ENCODE results near the gene WDR45B.
"Not testable (repeated sequence)": the region's sequence is repeated elsewhere in the genome, so short reads cannot be mapped to it uniquely, and the experiment has no call there.

Gene WDR45B

GRCh38 chr17:82598256-82599119 lies 49.8 kb downstream of the WDR45B start:
- DNase-seq, result no peak

- no peak for DNase-seq
These were observed 51.2 kb downstream of the WDR45B start for GRCh38 chr17:82596837-82597672.

DNA sequence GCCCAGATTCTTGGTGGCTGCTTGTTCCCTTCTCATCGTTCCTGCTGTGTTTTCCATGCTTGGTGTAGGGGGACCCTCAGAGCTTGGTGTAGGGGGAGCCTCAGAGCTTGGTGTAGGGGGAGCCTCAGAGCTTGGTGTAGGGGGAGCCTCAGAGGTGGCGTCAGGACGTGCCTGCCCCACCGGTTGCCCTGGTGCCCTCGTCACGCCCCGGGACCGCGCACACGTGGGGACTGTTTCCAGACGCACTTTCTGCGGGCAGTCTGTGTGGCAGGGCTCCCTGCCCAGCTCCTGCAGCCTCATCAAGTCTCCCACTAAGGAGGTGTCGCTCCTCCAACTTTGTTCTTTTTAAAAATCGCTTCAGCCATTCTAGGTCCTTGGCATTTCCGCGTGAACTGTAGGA lies 51.9 kb downstream of the WDR45B start:
- DNase-seq, result no peak

GRCh38 chr17:82595893-82596292 lies 52.4 kb downstream of the WDR45B start:
- no peak for DNase-seq

DNA sequence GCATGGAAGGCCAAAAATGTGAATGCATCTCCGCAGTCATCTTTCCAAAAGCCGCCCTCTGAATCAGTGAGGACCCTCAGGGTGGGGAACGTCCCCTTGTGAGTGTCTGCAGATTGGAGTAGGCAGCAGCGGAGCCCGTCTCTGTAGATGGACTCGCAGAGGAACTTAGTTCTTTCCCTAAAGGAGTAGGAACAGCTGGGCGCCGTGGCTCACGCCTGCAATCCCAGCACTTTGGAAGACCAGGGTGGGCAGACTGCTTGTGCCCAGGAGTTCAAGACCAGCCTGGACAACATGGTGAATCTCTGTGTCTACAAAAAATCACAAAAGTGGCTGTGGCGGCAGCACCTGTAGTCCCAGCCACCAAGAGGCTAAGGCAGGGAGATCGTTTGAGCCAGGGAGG lies 53.7 kb downstream of the WDR45B start:
- DNase-seq, result no peak

- no peak for DNase-seq
These were observed 54.6 kb downstream of the WDR45B start for GRCh38 chr17:82593590-82594087.

- DNase-seq, result peak in 1 of 2 experiments; percentile 45
These were observed 55.3 kb downstream of the WDR45B start for GRCh38 chr17:82592767-82593589.

DNA sequence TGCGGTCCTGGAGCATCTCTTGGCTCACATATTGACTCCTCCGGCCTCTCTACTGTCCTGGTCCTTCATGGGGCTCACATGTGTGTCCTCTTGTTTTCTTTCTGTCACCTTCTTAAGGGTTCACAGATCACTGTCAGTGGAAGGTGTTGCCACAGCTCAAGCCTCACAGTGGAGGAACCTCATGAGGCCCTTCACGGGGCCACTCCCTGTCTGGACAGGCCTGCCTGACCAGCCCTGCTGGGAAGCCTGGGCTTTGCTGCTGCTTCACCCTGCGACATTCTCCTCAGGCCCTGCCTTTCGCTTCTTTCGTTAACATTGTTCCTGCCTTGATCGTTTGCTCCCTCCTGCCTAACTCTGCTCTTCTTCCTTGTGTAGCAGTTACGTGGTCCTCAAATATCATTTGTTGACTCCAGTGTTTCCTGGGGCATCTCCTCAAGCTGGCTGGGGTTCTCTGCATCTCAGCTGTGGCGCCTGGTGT lies 55.9 kb downstream of the WDR45B start:
- no peak for DNase-seq

GRCh38 chr17:82590881-82591539 lies 57.2 kb downstream of the WDR45B start:
- DNase-seq, result no peak

GRCh38 chr17:82590216-82590615 lies 58.0 kb downstream of the WDR45B start:
- DNase-seq, result no peak

DNA sequence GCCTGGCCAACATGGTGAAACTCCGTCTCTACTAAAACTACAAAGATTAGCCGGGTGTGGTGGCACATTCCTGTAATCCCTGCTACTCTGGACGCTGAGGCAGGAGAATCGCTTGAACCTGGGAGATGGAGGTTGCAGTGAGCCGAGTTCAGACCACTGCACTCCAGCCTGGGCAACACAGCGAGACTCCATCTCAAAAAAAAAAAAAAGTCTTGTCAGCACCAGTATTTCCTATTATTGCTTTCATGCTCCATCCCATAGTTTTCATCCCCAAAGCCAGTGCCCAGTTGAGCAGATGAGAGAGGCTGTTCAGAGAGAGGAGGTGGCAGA lies 58.4 kb downstream of the WDR45B start:
- no peak for DNase-seq

DNA sequence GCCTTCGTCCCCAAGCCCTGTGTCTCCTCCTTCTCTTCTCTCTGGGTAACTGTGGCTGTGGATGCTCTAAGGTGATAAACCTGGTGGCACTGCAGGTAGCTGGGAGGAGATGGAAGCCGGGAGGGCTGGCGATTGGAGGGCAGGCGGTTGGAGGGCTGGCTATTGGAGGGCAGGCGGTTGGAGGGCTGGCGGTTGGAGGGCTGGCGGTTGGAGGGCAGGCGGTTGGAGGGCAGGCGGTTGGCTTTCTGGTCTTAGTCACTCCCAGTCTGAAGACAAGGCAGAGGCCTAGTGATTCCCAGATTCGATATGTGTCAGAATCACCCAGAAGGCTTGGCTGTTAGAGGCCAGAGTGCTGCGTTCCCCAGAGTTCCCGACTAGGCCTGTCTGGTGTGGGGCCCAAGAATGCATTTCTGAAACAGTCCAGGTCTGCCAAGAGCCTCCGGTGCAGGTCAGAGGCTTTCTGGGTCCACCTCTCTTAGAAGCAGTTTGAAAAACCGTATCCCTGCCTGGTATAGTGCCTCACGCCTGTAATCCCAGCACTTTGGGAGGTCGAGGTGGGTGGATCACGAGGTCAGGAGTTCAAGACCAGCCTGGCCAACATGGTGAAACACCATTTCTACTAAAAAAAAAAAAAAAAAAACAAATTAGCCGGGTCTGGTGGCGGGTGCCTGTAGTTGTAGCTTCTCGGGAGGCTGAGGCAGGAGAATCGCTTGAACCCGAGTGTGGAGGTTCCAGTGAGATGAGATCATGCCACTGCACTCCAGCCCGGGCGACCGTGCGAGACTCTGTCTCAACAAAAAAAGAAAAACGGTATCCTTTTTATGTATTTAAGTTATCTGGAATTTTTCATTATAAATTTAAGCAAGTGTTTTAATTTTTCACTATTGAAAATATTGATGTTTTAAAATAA lies 59.7 kb downstream of the WDR45B start:
- DNase-seq, result no peak

DNA sequence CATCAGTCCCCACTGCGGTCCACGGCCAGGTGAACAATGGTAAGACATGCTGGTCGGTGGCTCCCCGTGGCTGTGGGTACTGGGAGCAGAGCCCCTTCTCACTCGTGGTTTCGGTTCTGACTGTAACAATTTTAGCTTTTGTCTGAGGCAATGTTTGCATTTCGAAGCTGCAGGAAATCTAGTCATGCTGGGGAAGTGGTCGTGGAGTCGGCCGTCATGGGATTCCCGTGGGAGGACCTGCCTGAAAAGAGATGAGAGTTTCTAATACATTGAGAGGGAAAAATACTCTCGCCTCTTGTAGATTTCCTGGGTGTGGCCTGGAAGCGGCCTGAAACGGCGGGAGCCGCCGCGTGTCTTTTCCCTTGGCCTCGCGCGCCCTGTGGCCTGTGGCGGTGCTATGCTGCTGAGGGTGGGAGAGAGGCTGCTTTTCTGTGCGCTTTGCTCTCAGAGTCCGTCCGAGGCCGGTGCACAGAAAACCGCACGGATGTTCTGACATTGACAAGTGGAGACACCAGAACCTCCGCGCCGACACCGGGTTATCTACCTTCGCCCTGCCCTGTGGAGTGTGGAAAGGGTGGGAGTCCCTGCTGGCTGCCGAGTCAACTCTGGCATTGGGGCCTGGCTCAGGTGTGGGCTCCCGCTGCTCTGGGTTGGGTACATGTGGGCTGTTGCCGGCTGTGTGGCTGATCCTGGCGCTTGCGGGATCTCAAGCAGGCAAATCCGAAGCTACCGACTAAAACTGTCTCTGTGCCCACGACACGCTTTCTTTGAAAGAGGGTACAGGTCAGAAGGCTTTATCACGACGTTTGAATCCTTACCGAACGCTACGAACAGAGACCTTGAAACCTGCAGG lies 60.8 kb downstream of the WDR45B start:
- no peak for DNase-seq

DNA sequence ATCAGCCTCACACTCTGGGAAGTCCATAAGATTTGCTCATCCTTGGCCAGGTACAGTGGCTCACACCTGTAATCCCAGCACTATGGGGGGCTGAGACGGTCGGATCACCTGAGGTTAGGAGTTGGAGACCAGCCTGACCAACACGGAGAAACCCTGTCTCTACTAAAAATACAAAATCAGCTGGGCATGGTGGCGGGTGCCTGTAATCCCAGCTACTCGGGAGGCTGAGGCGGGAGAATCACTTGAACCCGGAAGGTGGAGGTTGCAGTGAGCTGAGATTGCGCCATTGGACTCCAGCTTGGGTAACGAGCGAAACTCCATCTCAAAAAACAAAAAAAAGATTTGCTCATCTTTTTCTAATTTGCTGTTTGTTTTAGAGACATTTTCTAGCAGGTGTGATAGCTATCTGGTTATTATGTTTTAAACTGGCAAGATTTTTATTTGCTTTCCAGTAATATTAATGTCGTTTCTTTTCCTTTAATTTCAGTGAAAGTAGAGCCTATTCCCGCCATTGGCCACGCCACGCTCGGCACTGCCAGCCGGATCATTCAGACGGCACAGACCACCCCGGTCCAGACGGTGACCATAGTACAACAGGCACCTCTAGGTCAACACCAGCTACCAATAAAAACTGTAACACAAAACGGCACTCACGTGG lies 61.5 kb downstream of the WDR45B start:
- DNase-seq, result no peak

GRCh38 chr17:82585935-82586575 lies 62.2 kb downstream of the WDR45B start:
- DNase-seq, result peak in 1 of 2 experiments; percentile 37

- peak; percentile 16 for DNase-seq
These were observed 64.5 kb downstream of the WDR45B start for GRCh38 chr17:82583720-82584234.

GRCh38 chr17:82582709-82583108 lies 65.5 kb downstream of the WDR45B start:
- no peak for DNase-seq

GRCh38 chr17:82582213-82582612 lies 66.0 kb downstream of the WDR45B start:
- no peak for DNase-seq

- not testable (repeated sequence) for DNase-seq
These were observed 68.3 kb downstream of the WDR45B start for GRCh38 chr17:82579969-82580368.
